GM18870 (cell line): ENCODE measurements around the gene NDOR1.
"Not testable (repeated sequence)": the region's sequence is repeated elsewhere in the genome, so short reads cannot be mapped to it uniquely, and the experiment has no call there.

ENCODE experiments used
- ATAC-seq: cut with Tn5 transposase; IDR thresholded peaks from one replicate; pipeline ENCODE4 v1.9.1; 2021; ENCODE audit warnings: moderate library complexity; ENCODE audit not compliant: unreplicated experiment

Gene NDOR1

GRCh38 chr9:137255448-137256114 lies 50.1 kb downstream of the NDOR1 start:
- peak; percentile 9 for ATAC-seq

- no peak for ATAC-seq
Measured at GRCh38 chr9:137256362-137256761, 50.9 kb downstream of the NDOR1 start.

GRCh38 chr9:137256856-137257255 lies 51.4 kb downstream of the NDOR1 start:
- ATAC-seq: no peak

GRCh38 chr9:137262173-137262908 lies 56.8 kb downstream of the NDOR1 start:
- ATAC-seq: not testable (repeated sequence)

- ATAC-seq: no peak
Measured at GRCh38 chr9:137262909-137263285, 57.4 kb downstream of the NDOR1 start.

- no peak for ATAC-seq
Measured at GRCh38 chr9:137263506-137263905, 58.0 kb downstream of the NDOR1 start.

GRCh38 chr9:137264067-137264466 lies 58.6 kb downstream of the NDOR1 start:
- no peak for ATAC-seq

GRCh38 chr9:137265496-137266161 lies 60.1 kb downstream of the NDOR1 start:
- no peak for ATAC-seq

- no peak for ATAC-seq
Measured at GRCh38 chr9:137266162-137266527, 60.6 kb downstream of the NDOR1 start.
